Esophagus muscularis mucosa (tissue), 3 donors: ENCODE results near the gene GLCE.

ENCODE experiments used
- POLR2A ChIP-seq: fragments of 450-650 bp; IDR thresholded peaks from one replicate; pipeline ENCODE4 v1.6.1; 2017; ENCODE audit warnings: antibody characterized with exemption, moderate library complexity, mild to moderate bottlenecking, low read depth
- POLR2AphosphoS5 ChIP-seq, 2 donors: sonication (generic); formaldehyde crosslinking; IDR thresholded peaks; one replicate each; pipeline ENCODE4 v1.6.1; 2017; ENCODE audit warnings: antibody characterized with exemption in 2 of 2
- TF ChIP-seq, protein P1 (sequence below), 3 experiments: fragments of 200-600 bp in 2 of 3; fragments of 450-650 bp in 1 of 3; sonication (generic) in 2 of 3; IDR thresholded peaks; one replicate each; pipeline ENCODE4 v1.5.1; 2017 to 2019; ENCODE audit warnings: antibody characterized with exemption in 3 of 3, mild to moderate bottlenecking in 2 of 3, moderate library complexity in 1 of 3

DNA sequence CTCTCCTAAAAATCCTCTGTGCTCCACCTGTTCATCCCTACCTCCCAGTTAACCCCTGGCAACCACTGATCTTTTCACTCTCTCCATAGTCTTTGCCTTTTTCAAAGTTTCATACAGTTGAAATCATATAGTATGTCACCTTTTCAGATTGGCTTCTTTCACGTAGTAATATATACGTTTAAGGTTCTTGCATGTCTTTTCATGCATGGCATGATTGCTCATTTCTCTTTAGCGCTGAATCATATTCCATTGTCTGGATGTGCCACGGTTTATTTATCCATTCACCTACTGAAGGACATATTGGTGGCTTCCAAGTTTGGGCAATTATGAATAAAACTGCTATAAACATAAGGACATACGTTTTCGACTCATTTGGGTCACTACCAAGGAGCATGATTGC is 28.7 kb downstream of the GLCE start:
- TF ChIP-seq, protein P1, sequence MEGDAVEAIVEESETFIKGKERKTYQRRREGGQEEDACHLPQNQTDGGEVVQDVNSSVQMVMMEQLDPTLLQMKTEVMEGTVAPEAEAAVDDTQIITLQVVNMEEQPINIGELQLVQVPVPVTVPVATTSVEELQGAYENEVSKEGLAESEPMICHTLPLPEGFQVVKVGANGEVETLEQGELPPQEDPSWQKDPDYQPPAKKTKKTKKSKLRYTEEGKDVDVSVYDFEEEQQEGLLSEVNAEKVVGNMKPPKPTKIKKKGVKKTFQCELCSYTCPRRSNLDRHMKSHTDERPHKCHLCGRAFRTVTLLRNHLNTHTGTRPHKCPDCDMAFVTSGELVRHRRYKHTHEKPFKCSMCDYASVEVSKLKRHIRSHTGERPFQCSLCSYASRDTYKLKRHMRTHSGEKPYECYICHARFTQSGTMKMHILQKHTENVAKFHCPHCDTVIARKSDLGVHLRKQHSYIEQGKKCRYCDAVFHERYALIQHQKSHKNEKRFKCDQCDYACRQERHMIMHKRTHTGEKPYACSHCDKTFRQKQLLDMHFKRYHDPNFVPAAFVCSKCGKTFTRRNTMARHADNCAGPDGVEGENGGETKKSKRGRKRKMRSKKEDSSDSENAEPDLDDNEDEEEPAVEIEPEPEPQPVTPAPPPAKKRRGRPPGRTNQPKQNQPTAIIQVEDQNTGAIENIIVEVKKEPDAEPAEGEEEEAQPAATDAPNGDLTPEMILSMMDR (IDR thresholded peaks at IDR 0.05) = no peak
- no peak for TF ChIP-seq POLR2AphosphoS5 (IDR thresholded peaks at IDR 0.05)
- TF ChIP-seq POLR2A = no peak
